Iris pigment epithelial cell (primary cell): Measurements from ENCODE around the gene TBXAS1.
A peak's percentile ranks its signal among the peaks of the same experiment; 100 is the strongest.
"Not testable (repeated sequence)": the region's sequence is repeated elsewhere in the genome, so short reads cannot be mapped to it uniquely, and the experiment has no call there.

Experiments used
- DNase-seq: peaks from one replicate; pipeline ENCODE4 v3.0.0-alpha.2; 2011; ENCODE audit warnings: low read depth

Gene TBXAS1

GRCh38 chr7:139915268-139915863 lies 86.3 kb downstream of the TBXAS1 start:
- DNase-seq = peak; percentile 82

GRCh38 chr7:139915864-139916716 lies 87.0 kb downstream of the TBXAS1 start:
- DNase-seq = peak; percentile 99

DNA sequence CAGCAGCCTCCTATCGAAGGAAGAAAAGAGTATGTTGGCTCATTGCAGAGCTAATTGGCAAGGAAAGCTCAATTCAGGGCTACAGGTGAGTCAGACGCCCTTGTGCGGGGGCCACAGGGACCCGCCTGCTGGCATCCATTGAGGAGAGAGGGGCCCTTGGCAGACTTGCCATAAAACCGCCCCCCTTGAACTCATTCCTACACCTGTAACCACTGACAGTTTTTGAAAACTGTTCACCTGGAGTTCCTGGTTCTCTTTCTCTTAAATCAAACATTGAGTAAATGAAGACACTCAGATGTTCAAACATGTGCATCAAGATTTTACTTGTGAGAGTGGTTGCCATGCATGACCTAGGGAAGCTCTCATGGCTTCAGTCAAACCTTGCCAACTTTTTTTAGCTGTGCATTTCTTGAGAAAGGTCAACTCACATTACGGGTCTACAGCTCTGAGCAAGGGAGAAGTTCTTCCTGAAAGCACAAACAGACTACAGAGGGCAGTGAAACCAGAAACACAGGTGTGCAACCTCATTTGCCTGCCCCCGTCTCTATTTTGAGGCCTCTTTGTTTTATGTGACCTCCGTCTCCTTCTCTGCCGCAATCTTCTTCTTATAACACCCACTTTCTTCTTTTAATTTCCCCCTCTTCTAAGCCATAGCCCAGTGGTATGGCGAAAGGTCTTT lies 87.8 kb downstream of the TBXAS1 start:
- no peak for DNase-seq

GRCh38 chr7:139917851-139918250 lies 88.8 kb downstream of the TBXAS1 start:
- no peak for DNase-seq

DNA sequence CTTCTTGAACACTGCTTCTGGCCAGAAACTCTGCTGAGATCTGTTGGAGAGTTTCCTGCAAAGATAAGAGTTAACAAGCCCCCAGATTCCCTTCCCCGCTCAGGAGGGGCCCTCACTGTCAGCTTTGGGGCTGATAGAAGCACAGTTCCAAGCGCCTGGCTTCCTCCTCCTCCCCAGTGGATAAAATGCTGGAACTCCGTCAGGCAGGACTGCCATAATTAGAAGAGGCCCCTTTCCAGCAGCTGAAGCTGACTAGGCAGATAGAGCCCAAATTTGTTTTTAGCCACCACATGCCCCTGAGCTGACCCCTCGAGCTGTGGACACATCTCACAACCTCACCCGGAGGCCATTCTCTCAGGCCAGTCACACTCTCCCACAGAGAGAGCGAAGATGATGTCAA lies 89.4 kb downstream of the TBXAS1 start:
- DNase-seq = no peak

DNA sequence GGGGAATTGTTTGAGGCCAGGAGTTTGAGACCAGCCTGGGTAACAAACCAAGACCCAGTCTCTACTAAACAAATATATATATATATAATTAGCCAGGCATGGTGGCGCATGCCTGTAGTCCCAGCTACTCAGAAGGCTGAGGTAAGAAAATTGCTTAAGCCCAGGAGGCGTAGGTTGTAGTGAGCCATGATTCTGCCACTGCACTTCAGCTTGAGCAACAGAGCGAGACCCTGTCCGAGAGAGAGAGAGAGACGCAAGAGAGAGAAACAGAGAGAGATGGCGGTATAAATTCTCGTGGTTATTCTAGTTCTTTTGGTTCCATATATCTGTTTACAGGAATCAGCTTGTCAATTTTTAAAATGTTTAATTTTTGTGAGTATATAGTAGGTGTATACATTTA lies 94.0 kb downstream of the TBXAS1 start:
- DNase-seq = no peak

GRCh38 chr7:139924461-139924860 lies 95.4 kb downstream of the TBXAS1 start:
- DNase-seq = no peak

DNA sequence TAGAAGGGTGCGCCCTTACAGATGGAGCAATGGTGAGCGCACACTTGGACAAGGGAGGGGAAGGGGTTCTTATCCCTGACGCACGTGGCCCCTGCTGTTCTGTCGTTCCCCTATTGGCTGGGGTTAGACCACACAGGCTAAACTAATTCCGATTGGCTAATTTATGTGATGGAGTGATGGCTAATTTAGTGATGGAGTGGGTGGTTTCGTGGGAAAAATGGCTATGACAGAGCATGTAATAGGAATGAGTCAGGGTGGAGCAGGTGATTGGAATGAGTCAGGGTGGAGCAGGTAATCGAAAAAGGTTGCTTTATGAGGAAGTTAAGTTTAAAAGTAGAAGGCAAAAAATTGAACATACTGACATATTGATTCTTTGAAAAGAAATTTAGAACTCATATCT lies 100.2 kb downstream of the TBXAS1 start:
- DNase-seq = not testable (repeated sequence)

DNA sequence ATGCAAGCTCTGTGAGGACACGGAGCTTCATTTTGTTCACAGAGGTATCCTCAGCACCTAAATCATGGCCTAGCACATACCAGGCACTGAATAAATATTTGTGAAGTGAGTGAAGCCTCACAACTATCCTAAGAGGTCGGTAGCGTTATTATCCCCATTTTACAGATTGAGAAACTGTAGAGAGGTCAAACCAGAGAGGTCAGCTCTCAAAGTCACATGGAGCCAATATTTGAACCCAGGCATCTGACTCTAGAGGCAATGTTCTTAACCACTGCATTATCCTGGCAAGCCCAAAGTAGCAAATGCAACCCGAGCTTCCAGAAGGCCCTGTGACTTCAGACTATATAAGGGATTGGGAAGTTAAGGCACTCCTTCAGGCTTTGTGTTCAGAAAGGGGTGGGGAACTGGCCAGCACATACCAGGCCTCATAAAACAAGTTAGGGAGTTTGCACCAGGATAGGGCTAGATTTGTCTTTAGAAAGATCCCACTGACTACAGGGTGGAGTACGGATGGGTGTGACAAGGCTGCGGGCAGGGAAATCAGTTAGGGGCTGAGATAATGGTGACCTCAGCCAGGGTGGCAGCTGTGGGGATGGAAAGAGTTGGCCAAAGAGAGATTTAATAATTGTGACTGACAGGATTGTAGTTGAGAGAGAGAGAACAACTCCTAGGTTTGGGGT lies 101.4 kb downstream of the TBXAS1 start:
- no peak for DNase-seq

- no peak for DNase-seq
Observed at GRCh38 chr7:139931190-139931934, 102.3 kb downstream of the TBXAS1 start.

DNA sequence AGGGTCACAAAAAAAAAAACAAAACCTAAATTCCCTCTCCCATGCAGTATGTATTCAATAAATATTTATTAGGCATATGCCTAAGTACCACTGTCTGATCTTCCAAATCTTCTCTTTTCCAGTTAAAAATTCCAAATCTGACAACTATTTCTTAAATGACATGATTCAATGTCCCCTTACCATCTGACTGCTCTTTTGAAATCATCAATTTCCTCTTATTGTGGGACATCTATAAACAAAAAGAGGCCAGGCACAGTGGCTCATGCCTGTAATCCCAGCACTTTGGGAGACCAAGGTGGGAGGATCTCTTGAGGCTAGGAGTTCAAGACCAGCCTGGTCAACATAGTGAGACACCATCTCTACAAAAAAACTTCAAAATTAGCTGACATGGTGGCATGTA lies 103.5 kb downstream of the TBXAS1 start:
- DNase-seq = no peak

GRCh38 chr7:139936760-139937310 lies 107.8 kb downstream of the TBXAS1 start:
- DNase-seq = peak; percentile 95

DNA sequence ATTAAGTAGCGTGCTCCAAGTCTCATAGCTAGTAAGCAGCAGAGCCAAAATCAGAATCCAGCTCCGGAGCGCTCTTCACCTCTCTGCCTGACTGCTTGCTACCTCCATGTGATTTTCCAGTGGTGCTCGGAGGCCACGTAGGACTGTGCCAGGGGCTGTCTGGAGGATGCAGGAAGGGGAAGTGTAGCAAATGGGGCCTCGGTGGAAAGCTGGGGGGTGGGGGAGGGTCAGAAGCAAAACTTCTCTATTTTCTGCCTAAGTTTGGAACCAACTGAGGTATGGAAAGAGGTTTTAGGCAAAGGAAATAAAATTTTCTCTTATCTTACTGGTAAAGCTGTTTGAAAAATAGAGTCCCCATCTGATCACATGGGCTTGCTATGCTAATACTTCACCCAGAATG lies 108.7 kb downstream of the TBXAS1 start:
- no peak for DNase-seq

GRCh38 chr7:139940866-139941265 lies 111.8 kb downstream of the TBXAS1 start:
- DNase-seq = peak; percentile 35

DNA sequence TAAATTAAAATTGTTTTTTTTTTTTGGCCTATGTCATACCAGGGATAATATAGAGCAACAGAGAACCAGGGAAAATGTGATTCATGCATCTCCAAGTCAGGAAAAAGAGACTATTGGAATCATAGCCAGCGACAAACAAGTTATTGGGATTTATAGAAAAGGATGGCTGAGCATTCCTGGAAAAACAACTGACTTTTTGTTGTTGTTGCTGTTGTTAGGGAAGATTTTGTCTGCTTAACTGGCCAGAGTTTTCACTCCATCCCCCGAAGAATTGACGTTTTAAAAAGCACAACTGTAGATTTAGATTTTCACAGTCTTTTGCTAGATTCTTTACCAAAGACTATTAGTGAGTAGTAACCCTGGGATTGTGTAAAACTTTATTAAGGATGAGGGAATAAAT lies 112.4 kb downstream of the TBXAS1 start:
- DNase-seq = no peak

- no peak for DNase-seq
Observed at GRCh38 chr7:139941866-139942265, 112.8 kb downstream of the TBXAS1 start.

GRCh38 chr7:139942636-139943035 lies 113.6 kb downstream of the TBXAS1 start:
- DNase-seq = no peak

- no peak for DNase-seq
Observed at GRCh38 chr7:139943401-139943800, 114.3 kb downstream of the TBXAS1 start.

DNA sequence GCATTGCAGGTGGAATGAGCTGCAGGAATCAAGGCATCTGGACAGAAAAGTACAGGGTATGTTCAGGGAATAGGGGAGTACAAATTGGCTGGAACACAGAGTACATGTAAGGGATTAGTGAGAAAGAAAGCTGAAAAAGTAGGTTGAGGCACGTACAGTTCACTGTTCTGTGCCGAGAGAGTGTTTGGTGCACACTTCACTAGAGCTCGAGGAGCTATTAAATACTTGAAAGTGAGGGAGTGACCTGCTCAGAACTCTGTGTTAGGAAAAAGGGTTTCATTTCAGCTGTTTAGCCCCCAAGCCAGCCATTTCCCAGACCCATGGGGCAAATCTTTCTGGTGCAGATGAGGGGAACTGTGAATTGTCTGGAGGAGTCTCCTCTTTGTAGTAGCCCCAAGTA lies 115.2 kb downstream of the TBXAS1 start:
- DNase-seq = no peak

- DNase-seq = no peak
Observed at GRCh38 chr7:139946533-139946932, 117.5 kb downstream of the TBXAS1 start.

DNA sequence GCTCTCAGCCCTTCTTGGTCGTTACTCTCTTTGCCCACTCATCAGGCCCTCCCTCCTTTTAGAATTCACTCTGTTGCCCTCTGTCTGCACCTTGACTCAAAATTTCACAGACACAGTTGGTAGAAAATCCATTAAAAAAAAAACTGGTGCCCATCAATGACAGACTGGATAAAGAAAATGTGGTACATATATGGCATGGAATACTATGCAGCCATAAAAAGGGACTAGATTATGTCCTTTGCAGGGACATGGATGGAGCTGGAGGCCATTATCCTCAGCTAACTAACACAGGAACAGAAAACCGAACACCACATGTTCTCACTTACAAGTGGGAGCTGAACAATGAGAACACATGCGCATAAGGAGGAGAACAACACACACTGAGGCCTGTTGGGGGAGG lies 118.0 kb downstream of the TBXAS1 start:
- DNase-seq = no peak

DNA sequence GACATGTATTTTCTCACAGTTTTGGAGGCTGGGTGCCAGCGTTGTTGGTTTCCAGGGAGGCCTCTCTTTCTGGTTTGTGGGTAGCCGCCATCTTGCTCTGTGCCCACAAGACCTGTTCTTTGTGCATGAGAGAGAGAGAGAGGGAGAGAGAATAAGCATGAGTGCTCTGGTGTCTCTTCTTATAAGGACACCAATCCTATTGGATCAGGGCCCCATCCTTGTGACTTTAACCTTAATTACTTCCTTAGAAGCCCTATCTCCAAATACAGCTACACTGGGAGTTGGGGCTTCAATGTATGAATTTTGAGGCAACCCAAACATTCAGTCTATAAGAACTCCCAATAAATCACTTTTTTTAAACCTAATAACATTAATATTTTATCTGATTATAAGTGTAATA lies 119.1 kb downstream of the TBXAS1 start:
- no peak for DNase-seq
